Spleen (tissue), 11 donors: Measurements from ENCODE around the gene TPM2. TPM values are rescaled to one million over a fixed set of nuclear protein-coding genes. Genes with fewer than 3 reads are reported as not detected.

Source experiments
- DNase-seq: peaks from one replicate; pipeline ENCODE4 v3.0.0-alpha.2; 2020
- H3K27ac ChIP-seq, 8 donors: fragments of 200-600 bp; sonication (generic) in 7 of 8; 1 replicate in 4 of 8; 2 replicates in 4 of 8; pipeline versions ENCODE4 v1.5.0 to v1.8.0; 2016 to 2021; ENCODE audit warnings: inconsistent platforms in 4 of 8, mild to moderate bottlenecking in 4 of 8, moderate library complexity in 1 of 8
- H3K27me3 ChIP-seq, 7 donors: fragments of 200-600 bp; sonication (generic) in 6 of 7; replicated peaks in 1 of 7; 1 replicate in 4 of 7; 2 replicates in 3 of 7; pipeline versions ENCODE4 v1.5.0 to v1.8.0; 2016 to 2021; ENCODE audit warnings: inconsistent platforms in 3 of 7, mild to moderate bottlenecking in 1 of 7
- H3K36me3 ChIP-seq, 6 donors: fragments of 200-600 bp; sonication (generic) in 5 of 6; 1 replicate in 4 of 6; 2 replicates in 2 of 6; pipeline versions ENCODE4 v1.5.0 to v1.8.0; 2016 to 2021; ENCODE audit warnings: inconsistent platforms in 2 of 6
- H3K4me1 ChIP-seq, 6 donors: fragments of 200-600 bp; sonication (generic) in 5 of 6; 1 replicate in 3 of 6; 2 replicates in 3 of 6; pipeline versions ENCODE4 v1.5.0 to v1.8.0; 2016 to 2021; ENCODE audit warnings: inconsistent platforms in 3 of 6
- H3K4me3 ChIP-seq, 8 donors: fragments of 200-600 bp; sonication (generic) in 7 of 8; 1 replicate in 4 of 8; 2 replicates in 4 of 8; pipeline versions ENCODE4 v1.5.0 to v1.8.0; 2016 to 2021; ENCODE audit warnings: inconsistent platforms in 4 of 8, mild to moderate bottlenecking in 4 of 8, moderate library complexity in 2 of 8
- H3K9me3 ChIP-seq, 8 donors: fragments of 200-600 bp; sonication (generic) in 7 of 8; 1 replicate in 4 of 8; 2 replicates in 4 of 8; pipeline versions ENCODE4 v1.5.0 to v1.8.0; 2016 to 2021; ENCODE audit warnings: inconsistent platforms in 4 of 8
- POLR2A ChIP-seq, 3 donors: fragments of 450-650 bp; IDR thresholded peaks; one replicate each; pipeline ENCODE4 v1.5.1; 2017; ENCODE audit warnings: antibody characterized with exemption in 3 of 3, mild to moderate bottlenecking in 1 of 3
- POLR2AphosphoS5 ChIP-seq, 3 donors: sonication (generic); formaldehyde crosslinking; IDR thresholded peaks; one replicate each; pipeline ENCODE4 v1.5.1; 2017; ENCODE audit warnings: antibody characterized with exemption in 3 of 3
- WGBS, 5 donors: extraction: QIAGEN DNeasy Blood & Tissue Kit in 3 of 5; methylation state at CpG; one replicate each; pipeline versions ENCODE4 v1.1.5 to v1.1.7; 2013 to 2018; 5-methylcytosine and 5-hydroxymethylcytosine counted together
- intact Hi-C: fragments of 100-400 bp; cut with DNase I; formaldehyde crosslinking; loops from one replicate; pipeline ENCODE4 v1.15.0; 2023; ENCODE audit warnings: low total_unique reads
- polyA plus RNA-seq, 3 donors: library from polyadenylated mRNA; stranded (reverse); fragments of 200-250 nt; gene quantifications; one replicate each; pipeline ENCODE4 v1.2.1, GENCODE V29; 2013
- total RNA-seq, 7 donors: library from RNA; depleted of rRNA in 3 of 7; stranded (reverse); fragments of >200 nt in 3 of 7; fragmentation: NEBNext Ultra II Directional in 4 of 7; extraction: Animal tissue kit (Norgen Biotek cat#: 25700) in 4 of 7; gene quantifications; one replicate each; pipeline versions ENCODE4 v1.1.0 to v1.2.1, GENCODE V29; 2016 to 2021
- TF ChIP-seq, protein P1 (sequence below), 11 experiments: fragments of 200-600 bp in 7 of 11; fragments of 450-650 bp in 4 of 11; sonication (generic) in 4 of 11; IDR thresholded peaks in 8 of 11; conservative IDR thresholded peaks in 3 of 11; 1 replicate in 7 of 11; 2 replicates in 4 of 11; pipeline versions ENCODE4 v1.4.0 to v1.8.0; 2016 to 2021; ENCODE audit warnings: antibody characterized with exemption in 11 of 11, inconsistent platforms in 4 of 11, mild to moderate bottlenecking in 1 of 11
- donor health status: healthy with polysubstance abuse.
- donor health status: DM: no; HTN: no; CAD: no; lungs with moderate emphysema.
- donor health status: DM: no; HTN: no; CAD: no.
- donor health status: Bipolar disorder and iron deficiency.
- donor health status: healthy.
- donor health status: DM: no; HTN: no; CAD: no.
- donor health status: DM: yes; HTN: yes; CAD: no.

Gene TPM2
- total and polyA plus RNA-seq, 10 donors, result 43.1 to 237 (median 119) TPM

DNA sequence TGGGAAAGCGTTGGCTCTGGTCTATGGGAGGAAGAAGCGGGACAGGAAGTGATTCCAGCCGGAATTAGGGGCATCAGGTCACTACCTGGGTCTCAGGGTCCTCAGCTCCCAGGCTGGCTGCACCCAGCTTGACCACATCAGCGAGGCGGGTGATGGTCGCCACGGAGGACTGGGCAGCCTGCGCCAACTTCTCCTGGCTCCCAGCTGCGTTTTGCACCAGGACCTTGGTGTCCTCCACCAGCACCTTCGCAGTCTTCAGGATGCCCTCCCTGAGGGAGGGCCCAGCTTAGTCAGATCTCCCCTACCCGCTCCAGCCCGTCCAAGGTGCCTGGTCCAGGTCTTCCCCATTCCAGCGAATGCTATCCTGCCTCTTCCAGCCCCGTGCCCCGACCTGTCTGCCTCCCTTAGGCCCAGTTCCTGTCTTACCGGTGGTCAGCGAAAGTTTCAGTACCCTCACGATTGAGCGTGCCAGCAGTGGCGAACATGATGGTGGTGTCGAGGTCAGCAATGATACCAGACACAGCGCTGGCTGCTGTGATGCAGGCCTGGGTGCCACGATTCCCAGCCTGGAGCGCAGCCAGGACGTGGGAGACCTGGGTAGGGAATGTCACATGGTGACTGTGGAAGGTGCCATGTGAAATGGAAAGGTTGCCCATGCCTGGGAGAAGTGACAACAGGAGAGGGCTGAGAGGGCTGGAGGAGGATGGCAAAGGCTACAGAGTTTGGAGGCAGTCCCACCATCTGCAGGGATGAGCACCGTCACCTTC lies 14.4 kb upstream of the TPM2 start:
- peaks cover 50 to 100% (median 100%) of the 10 kb centered on the region in 6 donors for H3K36me3 ChIP-seq
- DNase-seq, result no peak
- peaks cover 0 to 51% (median 11%) of the 10 kb centered on the region in 6 donors for H3K4me1 ChIP-seq
- H3K4me3 ChIP-seq, result no peak overlapping the region
- intact Hi-C loops, result no loop called here
- no peaks in the 10 kb centered on the region for H3K9me3 ChIP-seq
- H3K27ac ChIP-seq, result peak overlapping the region in 6 of 8 donors; percentile 43 to 72 (median 58)
- TF ChIP-seq POLR2A (IDR thresholded peaks at IDR 0.05) (no peak), POLR2AphosphoS5 (IDR thresholded peaks at IDR 0.05) (peak in 2 of 3 donors; percentile 42 to 75)
- 90 to 96% (median 93%) methylated on average over 23 to 26 of the region's 26 CpGs for WGBS, 5 donors
- H3K27me3 ChIP-seq, result no peaks in the 10 kb centered on the region

DNA sequence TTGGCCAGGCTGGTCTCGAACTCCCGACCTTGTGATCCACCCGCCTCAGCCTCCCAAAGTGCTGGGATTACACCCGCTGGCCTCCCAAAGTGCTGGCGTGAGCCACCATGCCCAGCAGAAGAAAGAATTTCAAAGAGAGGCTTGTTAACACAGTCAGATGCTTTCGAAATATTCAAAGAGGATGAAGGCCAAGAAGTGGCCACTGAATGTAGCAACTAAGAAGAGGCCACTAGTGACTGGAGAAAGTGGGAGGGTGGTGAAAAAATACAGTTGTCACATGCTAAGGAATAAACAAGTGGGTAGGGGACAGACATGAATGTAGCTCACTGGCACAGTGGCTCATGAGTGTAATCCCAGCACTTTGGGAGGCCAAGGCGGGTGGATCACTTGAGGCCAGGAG lies 13.0 kb upstream of the TPM2 start:
- intact Hi-C loops, result no loop called here
- WGBS, 5 donors, result 92 to 98% (median 95%) methylated on average over 7 of the region's 7 CpGs
- Histone ChIP-seq H3K4me1 (peaks cover 0 to 65% (median 17%) of the 10 kb centered on the region in 6 donors), H3K4me3 (no peak overlapping the region), H3K36me3 (peaks cover 42 to 100% (median 100%) of the 10 kb centered on the region in 6 donors), H3K27me3 (no peaks in the 10 kb centered on the region), H3K27ac (peak overlapping the region in 2 of 8 donors; percentile 13 to 14), H3K9me3 (no peaks in the 10 kb centered on the region)
- DNase-seq, result no peak
- TF ChIP-seq POLR2A (IDR thresholded peaks at IDR 0.05), result no peak
- TF ChIP-seq POLR2AphosphoS5 (IDR thresholded peaks at IDR 0.05), result no peak
- TF ChIP-seq, protein P1, sequence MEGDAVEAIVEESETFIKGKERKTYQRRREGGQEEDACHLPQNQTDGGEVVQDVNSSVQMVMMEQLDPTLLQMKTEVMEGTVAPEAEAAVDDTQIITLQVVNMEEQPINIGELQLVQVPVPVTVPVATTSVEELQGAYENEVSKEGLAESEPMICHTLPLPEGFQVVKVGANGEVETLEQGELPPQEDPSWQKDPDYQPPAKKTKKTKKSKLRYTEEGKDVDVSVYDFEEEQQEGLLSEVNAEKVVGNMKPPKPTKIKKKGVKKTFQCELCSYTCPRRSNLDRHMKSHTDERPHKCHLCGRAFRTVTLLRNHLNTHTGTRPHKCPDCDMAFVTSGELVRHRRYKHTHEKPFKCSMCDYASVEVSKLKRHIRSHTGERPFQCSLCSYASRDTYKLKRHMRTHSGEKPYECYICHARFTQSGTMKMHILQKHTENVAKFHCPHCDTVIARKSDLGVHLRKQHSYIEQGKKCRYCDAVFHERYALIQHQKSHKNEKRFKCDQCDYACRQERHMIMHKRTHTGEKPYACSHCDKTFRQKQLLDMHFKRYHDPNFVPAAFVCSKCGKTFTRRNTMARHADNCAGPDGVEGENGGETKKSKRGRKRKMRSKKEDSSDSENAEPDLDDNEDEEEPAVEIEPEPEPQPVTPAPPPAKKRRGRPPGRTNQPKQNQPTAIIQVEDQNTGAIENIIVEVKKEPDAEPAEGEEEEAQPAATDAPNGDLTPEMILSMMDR (IDR thresholded peaks at IDR 0.05 in 8 of 11, conservative IDR thresholded peaks at IDR 0.05 in 3 of 11), result no peak

DNA sequence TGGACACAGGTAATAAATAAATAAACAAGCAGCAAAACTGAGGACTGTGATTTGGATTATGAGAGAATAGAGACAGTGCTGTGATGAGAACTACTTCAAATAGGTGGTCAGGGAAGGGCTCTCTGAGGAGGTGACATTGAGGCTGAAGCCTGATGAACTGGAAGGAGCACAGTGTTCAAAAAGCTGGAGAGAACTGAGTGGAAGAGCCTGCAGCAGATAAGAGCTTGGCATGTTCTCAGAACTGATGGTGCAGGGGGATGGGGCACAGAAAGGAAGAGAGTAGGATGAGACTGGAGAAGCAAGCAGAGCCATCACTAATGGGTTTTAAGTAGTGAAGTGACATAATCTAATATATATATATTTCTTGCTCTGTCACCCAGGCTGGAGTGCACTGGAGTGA lies 11.2 kb upstream of the TPM2 start:
- intact Hi-C loops, result no loop called here
- no peak for DNase-seq
- no peak for TF ChIP-seq POLR2A (IDR thresholded peaks at IDR 0.05)
- TF ChIP-seq, protein P1 (IDR thresholded peaks at IDR 0.05 in 8 of 11, conservative IDR thresholded peaks at IDR 0.05 in 3 of 11), result no peak
- no peak for TF ChIP-seq POLR2AphosphoS5 (IDR thresholded peaks at IDR 0.05)
- Histone ChIP-seq H3K27me3 (no peaks in the 10 kb centered on the region), H3K4me3 (no peak overlapping the region), H3K36me3 (peaks cover 25 to 100% (median 98%) of the 10 kb centered on the region in 6 donors), H3K9me3 (no peaks in the 10 kb centered on the region), H3K27ac (peak overlapping the region in 4 of 8 donors; percentile 26 to 86 (median 70)), H3K4me1 (peaks cover 4 to 77% (median 25%) of the 10 kb centered on the region in 6 donors)

DNA sequence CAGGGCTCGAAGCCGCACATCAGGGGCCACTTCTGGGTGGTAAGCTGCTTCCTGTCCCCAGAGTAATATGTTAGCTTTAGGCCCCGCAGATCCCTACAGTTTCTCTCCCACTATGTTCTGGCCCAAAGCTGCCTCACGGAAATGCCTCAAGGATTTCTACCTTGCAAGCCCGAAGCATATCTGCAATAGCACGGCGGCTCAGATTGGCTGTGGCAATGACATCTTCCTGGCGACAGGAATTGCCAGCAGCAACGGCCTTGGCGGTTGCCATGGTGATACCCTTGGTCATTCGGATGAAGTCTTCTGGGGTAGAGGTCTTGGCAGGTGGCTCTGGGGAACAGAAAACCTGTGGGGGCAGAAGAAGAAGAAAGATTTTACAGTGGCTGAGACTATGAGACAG lies 10.3 kb upstream of the TPM2 start:
- intact Hi-C loops, result no loop called here
- H3K36me3 ChIP-seq, result peaks cover 20 to 98% (median 93%) of the 10 kb centered on the region in 6 donors
- H3K27me3 ChIP-seq, result no peaks in the 10 kb centered on the region
- H3K9me3 ChIP-seq, result no peaks in the 10 kb centered on the region
- H3K27ac ChIP-seq, result peak overlapping the region in 6 of 8 donors; percentile 22 to 86 (median 70)
- H3K4me1 ChIP-seq, result peaks cover 4 to 73% (median 21%) of the 10 kb centered on the region in 6 donors
- peak in 2 of 3 donors; percentile 69 to 75 for TF ChIP-seq POLR2AphosphoS5 (IDR thresholded peaks at IDR 0.05)
- TF ChIP-seq, protein P1 (IDR thresholded peaks at IDR 0.05 in 8 of 11, conservative IDR thresholded peaks at IDR 0.05 in 3 of 11), result no peak
- no peak for TF ChIP-seq POLR2A (IDR thresholded peaks at IDR 0.05)
- 70 to 91% (median 75%) methylated on average over 11 of the region's 11 CpGs for WGBS, 5 donors
- DNase-seq, result peak; percentile 85
- H3K4me3 ChIP-seq, result no peak overlapping the region
